GM19455 (cell line): ENCODE results near the gene FAM83G.

Source experiments
- ATAC-seq: cut with Tn5 transposase; IDR thresholded peaks from one replicate; pipeline ENCODE4 v1.9.1; 2021; ENCODE audit not compliant: unreplicated experiment

The FAM83G gene

GRCh38 chr17:19010729-19011505 lies 6.4 kb upstream of the FAM83G start:
- no peak for ATAC-seq

- no peak for ATAC-seq
These were observed 5.4 kb upstream of the FAM83G start for GRCh38 chr17:19009970-19010369.

DNA sequence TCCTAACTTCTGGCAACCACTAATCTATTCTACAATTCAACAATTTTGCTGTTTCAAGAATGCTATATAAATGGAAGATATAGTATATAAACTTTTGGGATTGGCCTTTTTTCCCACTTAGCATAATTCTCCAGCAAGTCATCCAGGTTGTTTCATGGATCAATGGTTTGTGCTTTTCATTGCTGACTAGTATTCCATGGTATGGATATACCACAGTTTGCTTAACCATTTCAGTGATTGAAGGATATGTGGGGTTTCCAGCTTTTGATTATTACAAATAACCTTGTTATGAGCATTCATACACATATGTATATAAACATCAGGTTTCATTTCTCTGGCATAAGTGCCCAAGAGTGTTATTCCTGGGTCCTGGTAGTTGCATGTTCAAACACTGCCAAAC lies 2.1 kb upstream of the FAM83G start:
- ATAC-seq: no peak

DNA sequence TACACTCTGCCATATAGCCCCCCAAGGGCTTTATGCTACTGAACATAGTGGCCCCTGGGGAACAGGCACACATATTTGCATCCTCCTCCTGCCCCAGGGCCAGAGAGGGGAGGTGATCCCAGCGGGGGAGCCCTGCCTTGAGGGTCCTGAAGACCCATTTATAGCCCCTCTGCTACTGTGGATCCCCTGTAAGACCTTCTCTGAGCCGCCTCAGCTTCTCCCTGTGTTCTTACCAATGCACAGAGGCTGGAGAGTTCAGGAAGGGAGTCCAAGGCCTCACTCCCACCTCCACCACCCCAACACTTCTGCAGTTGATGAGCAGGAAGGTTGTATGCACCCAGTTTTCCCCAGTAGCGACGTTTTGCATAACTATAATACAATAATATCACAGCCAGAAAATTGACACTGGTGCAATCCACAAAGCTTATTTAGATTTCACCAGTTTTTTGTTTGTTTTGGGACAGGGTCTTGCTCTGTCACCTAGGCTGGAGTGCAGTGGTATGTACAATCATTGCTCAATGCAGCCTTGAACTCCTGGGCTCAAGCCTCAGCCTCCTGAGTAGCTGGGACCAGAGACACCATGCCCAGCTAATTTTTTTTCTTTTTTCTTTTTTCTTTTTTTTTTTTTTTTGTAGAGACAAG lies 1.3 kb upstream of the FAM83G start:
- no peak for ATAC-seq

- no peak for ATAC-seq
These were observed 691 bp upstream of the FAM83G start for GRCh38 chr17:19005137-19005773.

- ATAC-seq: no peak
These were observed 782 bp downstream of the FAM83G start for GRCh38 chr17:19003543-19004420.

DNA sequence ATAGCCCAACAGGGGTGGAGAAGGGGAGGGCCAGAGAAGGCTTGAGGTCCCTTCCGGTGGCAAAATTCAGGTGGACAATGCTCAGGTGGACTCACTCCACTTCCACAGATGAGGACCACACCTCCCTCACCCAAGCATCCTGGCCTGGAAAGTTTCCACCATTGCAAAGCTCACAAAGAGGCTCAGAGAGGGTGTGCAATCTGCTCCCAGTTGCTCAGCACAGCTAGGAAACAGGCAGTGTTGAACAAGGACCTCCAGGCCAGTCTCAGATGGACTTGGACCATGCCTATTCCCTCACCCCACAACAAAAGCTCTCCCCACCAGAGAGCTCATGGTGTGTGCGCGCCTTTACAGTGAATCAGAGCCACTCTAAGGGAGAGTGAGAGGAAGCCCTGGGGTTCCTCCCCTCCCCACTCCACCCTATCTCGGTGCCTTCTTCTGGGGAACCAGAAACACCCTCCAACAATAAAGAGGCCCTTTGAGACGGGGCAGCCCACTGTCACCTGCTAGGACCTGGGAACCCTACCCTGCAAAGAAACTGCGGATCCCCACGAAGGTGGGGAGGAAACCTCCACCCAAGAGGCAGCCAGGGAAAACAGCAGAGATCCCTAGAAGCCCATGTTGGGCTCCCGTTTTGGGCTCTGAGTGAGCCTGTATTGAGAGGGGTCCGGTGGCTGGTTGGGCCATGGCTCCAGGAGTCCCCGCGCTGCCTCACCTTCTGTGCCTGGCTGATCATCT lies 1.6 kb downstream of the FAM83G start:
- no peak for ATAC-seq

DNA sequence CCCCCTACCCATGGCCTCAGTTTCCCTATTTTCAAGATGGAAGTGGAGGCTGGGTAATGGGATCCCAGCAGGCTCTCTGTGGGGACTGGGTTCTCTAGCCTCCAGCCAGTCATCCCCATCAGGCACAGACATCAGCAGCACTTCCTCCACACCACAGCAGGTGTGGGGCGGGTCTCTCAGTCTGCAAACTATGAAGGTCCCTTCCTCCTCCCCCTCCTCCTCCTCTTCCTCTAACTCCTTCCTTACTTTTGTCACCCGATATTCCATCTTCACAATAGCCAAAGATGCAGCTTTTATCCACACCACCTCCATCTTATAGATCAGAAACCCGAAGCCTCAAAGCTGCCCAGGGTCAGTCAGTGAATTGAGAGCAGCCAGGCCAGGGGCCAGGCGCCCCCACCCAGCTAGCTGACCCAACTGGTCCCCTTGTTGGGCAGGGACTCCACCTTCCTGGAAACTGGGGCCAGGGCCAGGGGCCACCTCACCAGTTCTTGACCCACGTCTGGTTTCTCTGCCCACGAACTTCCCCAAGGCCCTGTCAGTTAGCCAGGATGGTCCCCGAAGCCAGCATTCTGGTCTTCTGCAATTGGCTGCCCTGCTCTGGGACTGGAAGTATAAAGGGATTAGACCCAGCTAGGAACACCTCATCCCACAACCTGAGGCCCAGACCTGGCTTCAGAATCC lies 2.5 kb downstream of the FAM83G start:
- ATAC-seq: no peak

DNA sequence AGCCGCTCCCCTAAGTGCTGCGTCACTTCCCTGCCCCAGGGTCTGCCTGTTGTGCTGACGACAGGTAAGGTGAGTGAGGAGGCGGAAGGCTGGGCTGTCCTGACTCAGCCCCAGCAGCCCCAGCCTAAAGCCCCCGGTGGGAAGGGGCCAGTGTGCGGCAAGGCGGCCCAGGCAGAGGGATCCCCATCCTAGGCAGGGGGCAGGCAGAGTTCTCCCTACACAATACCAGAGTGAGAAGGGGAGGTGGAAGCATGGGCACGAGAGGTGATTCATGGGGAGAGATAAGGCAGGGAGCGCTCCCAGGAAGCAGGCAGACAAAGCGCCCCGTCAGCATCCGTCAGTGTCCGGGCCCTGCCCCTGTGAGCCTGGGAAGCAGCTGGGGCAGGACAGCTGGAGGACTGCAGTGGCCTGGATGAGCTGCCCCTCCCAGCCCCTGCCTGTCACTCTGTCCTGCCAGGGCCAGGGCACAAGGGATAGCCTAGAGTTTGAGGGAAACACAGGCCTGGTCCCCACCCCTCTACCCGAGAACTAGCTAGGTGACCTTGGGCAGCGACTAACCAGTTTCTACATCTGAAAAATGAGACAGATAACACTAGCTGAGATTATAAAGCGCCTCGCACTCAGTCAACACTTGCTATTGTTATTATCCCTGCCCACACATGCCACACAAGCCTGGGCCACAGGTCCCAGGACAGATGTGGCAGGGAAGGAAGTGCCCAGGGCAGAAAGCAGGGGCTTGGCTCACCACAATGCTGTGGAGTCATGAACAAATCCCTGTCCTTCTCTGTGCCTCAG lies 3.8 kb downstream of the FAM83G start:
- ATAC-seq: no peak

- ATAC-seq: no peak
These were observed 4.7 kb downstream of the FAM83G start for GRCh38 chr17:18999911-19000310.

- ATAC-seq: no peak
These were observed 5.2 kb downstream of the FAM83G start for GRCh38 chr17:18999394-18999793.

DNA sequence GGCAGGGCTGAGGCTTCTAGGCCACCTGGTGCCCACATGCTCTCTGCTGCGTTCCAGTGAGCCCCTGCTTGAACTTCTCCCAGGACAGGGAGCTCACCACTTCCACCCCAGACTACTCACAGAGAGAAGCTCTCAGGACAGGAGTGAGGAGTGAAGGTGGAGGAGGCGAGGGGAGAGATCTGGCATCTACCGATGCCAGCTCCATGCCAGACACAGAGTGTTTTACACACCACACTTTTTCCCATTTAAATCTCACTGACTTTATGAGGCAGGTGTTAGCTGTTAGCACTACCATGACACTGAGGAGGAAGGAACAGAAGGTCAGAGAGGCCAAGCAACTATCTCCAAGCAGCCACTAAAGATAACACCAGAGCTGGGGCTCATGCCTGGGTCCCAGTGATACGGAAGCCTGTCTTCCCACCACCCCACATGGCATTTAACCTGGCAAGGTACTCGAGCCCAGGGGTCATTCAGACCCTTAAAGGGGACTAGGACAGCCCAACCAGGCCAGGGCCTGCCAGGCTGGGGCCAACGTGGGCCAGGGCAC lies 6.8 kb downstream of the FAM83G start:
- ATAC-seq: no peak

DNA sequence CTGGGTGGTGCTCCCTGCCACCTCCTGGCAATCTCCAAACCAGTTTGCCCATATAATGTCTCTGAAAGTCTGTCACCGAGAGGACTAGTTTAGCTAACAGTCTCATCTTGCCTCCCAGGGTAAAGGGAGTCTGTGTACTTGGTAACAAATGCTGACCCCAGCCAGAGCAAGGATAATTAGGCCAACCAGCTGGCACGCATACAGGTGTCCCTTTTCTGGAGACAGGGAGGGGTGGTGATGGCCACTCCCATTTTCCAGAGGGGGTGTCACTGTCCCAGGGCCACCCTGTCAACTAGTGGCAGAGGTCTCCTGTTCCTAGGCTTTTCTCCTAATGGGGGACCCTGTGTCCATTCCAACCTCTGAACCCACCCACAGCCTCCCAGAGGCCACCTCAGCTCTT lies 8.1 kb downstream of the FAM83G start:
- ATAC-seq: no peak

DNA sequence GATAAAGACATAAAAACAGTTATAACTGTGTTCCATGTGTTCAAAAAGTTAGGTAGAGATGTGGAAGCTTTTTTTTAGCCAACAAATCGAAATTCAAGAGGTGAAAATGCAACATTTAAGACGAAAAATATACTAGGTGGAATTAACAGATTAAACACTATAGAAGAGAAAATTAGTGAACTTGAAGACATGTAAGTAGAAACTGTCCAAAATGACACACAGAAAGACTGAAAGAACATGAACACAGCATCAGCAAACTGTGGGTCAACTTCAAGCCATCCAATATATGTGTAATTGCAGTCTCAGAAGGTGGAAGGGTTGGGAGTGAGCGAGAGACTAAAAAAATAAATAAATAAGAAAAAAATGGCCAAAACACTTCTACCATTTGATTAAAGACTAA lies 9.3 kb downstream of the FAM83G start:
- ATAC-seq: no peak

GRCh38 chr17:18994631-18995030 lies 9.9 kb downstream of the FAM83G start:
- ATAC-seq: no peak

- no peak for ATAC-seq
These were observed 10.5 kb downstream of the FAM83G start for GRCh38 chr17:18993905-18994526.

DNA sequence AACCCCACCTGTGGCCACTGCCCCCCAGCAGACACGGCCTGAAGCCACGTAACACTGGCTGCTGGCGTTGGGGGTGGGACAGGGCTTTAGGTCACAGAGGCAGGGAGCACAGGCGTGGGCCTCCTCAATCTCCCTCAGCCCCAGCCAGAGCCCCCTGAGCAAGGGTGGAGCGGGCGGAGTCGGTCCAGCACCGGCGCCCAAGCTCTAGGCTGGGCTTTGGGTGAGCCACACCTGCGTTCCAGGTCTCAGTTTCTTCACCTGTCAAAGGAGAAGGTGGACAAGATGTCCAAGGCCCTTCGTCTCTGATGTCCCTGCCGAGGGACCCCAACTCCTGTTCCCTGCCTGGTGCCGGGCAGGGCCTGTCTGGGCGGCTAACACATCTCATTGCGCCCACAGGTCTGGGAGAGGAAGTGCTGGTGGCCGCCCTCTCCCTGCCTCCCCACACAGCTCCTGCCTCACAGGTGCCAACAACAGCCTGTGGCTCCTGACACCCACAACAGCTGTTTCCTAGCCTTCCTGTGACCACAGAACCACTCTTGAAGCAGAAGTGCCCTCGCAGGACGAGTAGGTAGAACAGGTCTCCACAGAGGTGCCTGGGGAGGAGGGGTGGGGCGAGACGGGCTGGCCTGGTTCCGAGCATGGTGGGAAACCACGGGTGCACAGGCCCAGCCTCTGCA lies 12.0 kb downstream of the FAM83G start:
- no peak for ATAC-seq
